Astrocyte (in vitro differentiated cells and primary cell): ENCODE measurements around the gene FUT7. TPM values are rescaled to one million over a fixed set of nuclear protein-coding genes. Genes with fewer than 3 reads are reported as not detected.
A peak's percentile ranks its signal among the peaks of the same experiment; 100 is the strongest.
"Not testable (repeated sequence)": the region's sequence is repeated elsewhere in the genome, so short reads cannot be mapped to it uniquely, and the experiment has no call there.

ENCODE experiments used
- DNase-seq: peaks from one replicate; pipeline ENCODE4 v3.0.0-alpha.2; 2010; ENCODE audit warnings: low read depth
- FAIRE-seq: peaks from 2 replicates; lab custom pipeline; 2011; peaks lifted over from hg19 to GRCh38; lab: Jason Lieb, UNC
- H2AFZ ChIP-seq: 2 replicates; pipeline ENCODE4 v1.6.0; 2012; ENCODE audit warnings: low read depth, low read length, inconsistent platforms
- H3K27ac ChIP-seq: 2 replicates; pipeline ENCODE4 v1.5.1; 2011; ENCODE audit warnings: low read depth, low read length, inconsistent platforms
- H3K27me3 ChIP-seq: 2 replicates; pipeline ENCODE4 v1.6.0; 2011; ENCODE audit warnings: low read length, inconsistent platforms; ENCODE audit not compliant: insufficient read depth
- H3K36me3 ChIP-seq: 2 replicates; pipeline ENCODE4 v1.5.1; 2011; ENCODE audit warnings: low read length, inconsistent platforms; ENCODE audit not compliant: insufficient read depth
- H3K4me1 ChIP-seq: 2 replicates; pipeline ENCODE4 v1.5.1; 2011; ENCODE audit warnings: low read length, inconsistent platforms; ENCODE audit not compliant: insufficient read depth
- H3K4me2 ChIP-seq: 2 replicates; pipeline ENCODE4 v1.6.0; 2012; ENCODE audit warnings: low read length, inconsistent platforms
- H3K4me3 ChIP-seq: 2 replicates; pipeline ENCODE4 v1.5.1; 2011; ENCODE audit warnings: low read depth, mild to moderate bottlenecking, low read length, inconsistent platforms; ENCODE audit not compliant: insufficient read depth
- H3K79me2 ChIP-seq: 2 replicates; pipeline ENCODE4 v1.6.0; 2012; ENCODE audit warnings: mild to moderate bottlenecking, low read length, inconsistent platforms; ENCODE audit not compliant: insufficient read depth
- H3K9ac ChIP-seq: 2 replicates; pipeline ENCODE4 v1.6.0; 2012; ENCODE audit warnings: mild to moderate bottlenecking, low read length, inconsistent platforms
- H3K9me3 ChIP-seq: 2 replicates; pipeline ENCODE4 v1.5.1; 2012; ENCODE audit warnings: low read depth, mild to moderate bottlenecking, low read length, inconsistent platforms; ENCODE audit not compliant: insufficient read depth
- H4K20me1 ChIP-seq: 2 replicates; pipeline ENCODE4 v1.6.0; 2012; ENCODE audit warnings: low read length, inconsistent platforms; ENCODE audit not compliant: insufficient read depth
- H3K27ac Mint-ChIP-seq: one replicate; pipeline ENCODE4 v1.8.0; 2021; ENCODE audit warnings: mild to moderate bottlenecking, mixed read lengths; ENCODE audit not compliant: unreplicated experiment
- H3K27me3 Mint-ChIP-seq: one replicate; pipeline ENCODE4 v1.8.0; 2021; ENCODE audit warnings: low read depth, mixed read lengths; ENCODE audit not compliant: unreplicated experiment
- H3K36me3 Mint-ChIP-seq: one replicate; pipeline ENCODE4 v1.8.0; 2021; ENCODE audit warnings: low read depth, mixed read lengths; ENCODE audit not compliant: unreplicated experiment
- H3K4me1 Mint-ChIP-seq: one replicate; pipeline ENCODE4 v1.8.0; 2021; ENCODE audit warnings: low read depth, mixed read lengths; ENCODE audit not compliant: unreplicated experiment
- H3K4me3 Mint-ChIP-seq: one replicate; pipeline ENCODE4 v1.8.0; 2021; ENCODE audit warnings: mild to moderate bottlenecking, moderate library complexity, mixed read lengths; ENCODE audit not compliant: unreplicated experiment
- H3K9me3 Mint-ChIP-seq: one replicate; pipeline ENCODE4 v1.8.0; 2021; ENCODE audit warnings: mild to moderate bottlenecking, mixed read lengths; ENCODE audit not compliant: unreplicated experiment
- CTCF ChIP-seq: IDR thresholded peaks from 2 replicates; pipeline ENCODE4 v1.5.1; 2011; ENCODE audit warnings: low read depth, mild to moderate bottlenecking, inconsistent platforms, low read length, moderate library complexity; ENCODE audit not compliant: insufficient read depth
- EZH2 ChIP-seq: IDR thresholded peaks from 2 replicates; pipeline ENCODE4 v1.6.1; 2012; ENCODE audit warnings: mild to moderate bottlenecking, low read length, inconsistent platforms; ENCODE audit not compliant: insufficient read depth
- total RNA-seq: library from RNA; stranded (reverse); gene quantifications from 2 replicates; pipeline ENCODE4 v1.2.1, GENCODE V29; 2021

FUT7 gene
- total RNA-seq, 1 donor from 2014 or later: not detected

- Histone ChIP-seq H3K4me3 (no peak overlapping the region), H3K9me3 (no peaks in the 10 kb centered on the region), H2AFZ (no peak overlapping the region), H3K36me3 (no peaks in the 10 kb centered on the region), H3K27me3 (no peaks in the 10 kb centered on the region), H3K4me2 (no peak overlapping the region), H3K9ac (no peak overlapping the region), H3K27ac (no peak overlapping the region), H3K4me1 (peaks cover 4% of the 10 kb centered on the region), H4K20me1 (no peaks in the 10 kb centered on the region), H3K79me2 (no peaks in the 10 kb centered on the region)
- H3K4me1 Mint-ChIP-seq: no peaks in the 10 kb centered on the region
- H3K27ac Mint-ChIP-seq: no peak overlapping the region
- FAIRE-seq (no peak), DNase-seq (peak; percentile 35)
- TF ChIP-seq CTCF (no peak), EZH2 (no peak)
- H3K4me3 Mint-ChIP-seq: no peak overlapping the region
- H3K27me3 Mint-ChIP-seq: no peaks in the 10 kb centered on the region
- H3K36me3 Mint-ChIP-seq: peaks cover 2% of the 10 kb centered on the region
- no peaks in the 10 kb centered on the region for H3K9me3 Mint-ChIP-seq
Observed at GRCh38 chr9:137006116-137007003, 25.5 kb downstream of the FUT7 start.

- H3K9me3 Mint-ChIP-seq, H3K36me3 ChIP-seq, H4K20me1 ChIP-seq, H3K4me2 ChIP-seq, DNase-seq, H3K27ac ChIP-seq, H2AFZ ChIP-seq, H3K27ac Mint-ChIP-seq, H3K9ac ChIP-seq, H3K79me2 ChIP-seq, H3K36me3 Mint-ChIP-seq, H3K4me1 Mint-ChIP-seq, H3K27me3 ChIP-seq, FAIRE-seq, H3K4me3 Mint-ChIP-seq, H3K27me3 Mint-ChIP-seq, H3K4me3 ChIP-seq, H3K9me3 ChIP-seq, H3K4me1 ChIP-seq: not testable (repeated sequence)
- peak; percentile 4 for TF ChIP-seq CTCF
Observed at GRCh38 chr9:137004285-137004684, 27.6 kb downstream of the FUT7 start.

- H3K9me3 ChIP-seq: no peaks in the 10 kb centered on the region
- no peak overlapping the region for H3K27ac Mint-ChIP-seq
- H3K36me3 Mint-ChIP-seq: no peaks in the 10 kb centered on the region
- H3K4me3 ChIP-seq: no peak overlapping the region
- no peaks in the 10 kb centered on the region for H3K9me3 Mint-ChIP-seq
- no peaks in the 10 kb centered on the region for H3K36me3 ChIP-seq
- H4K20me1 ChIP-seq: no peaks in the 10 kb centered on the region
- no peak for TF ChIP-seq CTCF
- no peak for TF ChIP-seq EZH2
- H3K4me1 Mint-ChIP-seq: peaks cover 11% of the 10 kb centered on the region
- H2AFZ ChIP-seq: no peak overlapping the region
- no peak overlapping the region for H3K4me2 ChIP-seq
- DNase-seq: no peak
- H3K27me3 ChIP-seq: no peaks in the 10 kb centered on the region
- no peak for FAIRE-seq
- H3K4me3 Mint-ChIP-seq: no peak overlapping the region
- H3K4me1 ChIP-seq: peaks cover 15% of the 10 kb centered on the region
- H3K27ac ChIP-seq: no peak overlapping the region
- H3K79me2 ChIP-seq: no peaks in the 10 kb centered on the region
- no peak overlapping the region for H3K9ac ChIP-seq
- H3K27me3 Mint-ChIP-seq: no peaks in the 10 kb centered on the region
Observed at GRCh38 chr9:137002646-137003041, 29.2 kb downstream of the FUT7 start.
